ENCODE results near the gene ATXN7L1. TPM values are rescaled to one million over a fixed set of nuclear protein-coding genes. Genes with fewer than 3 reads are reported as not detected.

ATXN7L1 gene
- total and polyA plus RNA-seq, 2 of the 8 experiments (the other 6 are each of a cell fraction or from before 2014, with no cell fraction given): 14.3 to 34.0 TPM

GRCh38 chr7:105766421-105767073, 109.9 kb downstream of the ATXN7L1 start (continued):
- TF ChIP-seq CHD7 (IDR thresholded peaks at IDR 0.05; ENCODE audit: insufficient replicate concordance, low read length) (no peak), SP4 (IDR thresholded peaks at IDR 0.05; ENCODE audit: low read length) (no peak), SP2 (IDR thresholded peaks at IDR 0.05; ENCODE audit: low read length) (no peak), TCF12 (IDR thresholded peaks at IDR 0.05; ENCODE audit: low read depth, low read length) (no peak), CTCF (IDR thresholded peaks at IDR 0.05; ENCODE audit: control extremely low read depth in 1 of 3, insufficient read depth in 1 of 3, low read depth in 1 of 3, low read length in 3 of 3) (no peak), GABPA (IDR thresholded peaks at IDR 0.05; ENCODE audit: borderline replicate concordance, insufficient read depth, low read length) (no peak), HDAC2 (IDR thresholded peaks at IDR 0.05; ENCODE audit: borderline replicate concordance in 1 of 2, low read depth in 2 of 2, low read length in 2 of 2) (no peak)

Data from H1 (cell line).